ENCODE results near the gene DLX3.

- TF ChIP-seq EZH2phosphoT487 (IDR thresholded peaks at IDR 0.05; ENCODE audit: borderline replicate concordance, low read depth): no peak
- no peak for TF ChIP-seq FOXM1 (IDR thresholded peaks at IDR 0.05; ENCODE audit: low read depth)
- no peak for TF ChIP-seq CTCF (IDR thresholded peaks at IDR 0.05)
- TF ChIP-seq, protein P1, sequence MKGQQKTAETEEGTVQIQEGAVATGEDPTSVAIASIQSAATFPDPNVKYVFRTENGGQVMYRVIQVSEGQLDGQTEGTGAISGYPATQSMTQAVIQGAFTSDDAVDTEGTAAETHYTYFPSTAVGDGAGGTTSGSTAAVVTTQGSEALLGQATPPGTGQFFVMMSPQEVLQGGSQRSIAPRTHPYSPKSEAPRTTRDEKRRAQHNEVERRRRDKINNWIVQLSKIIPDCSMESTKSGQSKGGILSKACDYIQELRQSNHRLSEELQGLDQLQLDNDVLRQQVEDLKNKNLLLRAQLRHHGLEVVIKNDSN (IDR thresholded peaks at IDR 0.05; ENCODE audit: borderline replicate concordance, low read depth): no peak
- no peak for TF ChIP-seq POLR2AphosphoS5 (IDR thresholded peaks at IDR 0.05; ENCODE audit: low read depth, low read length)
- no peak for TF ChIP-seq RFX5 (IDR thresholded peaks at IDR 0.05; ENCODE audit: low read length)
- TF ChIP-seq, protein P2, sequence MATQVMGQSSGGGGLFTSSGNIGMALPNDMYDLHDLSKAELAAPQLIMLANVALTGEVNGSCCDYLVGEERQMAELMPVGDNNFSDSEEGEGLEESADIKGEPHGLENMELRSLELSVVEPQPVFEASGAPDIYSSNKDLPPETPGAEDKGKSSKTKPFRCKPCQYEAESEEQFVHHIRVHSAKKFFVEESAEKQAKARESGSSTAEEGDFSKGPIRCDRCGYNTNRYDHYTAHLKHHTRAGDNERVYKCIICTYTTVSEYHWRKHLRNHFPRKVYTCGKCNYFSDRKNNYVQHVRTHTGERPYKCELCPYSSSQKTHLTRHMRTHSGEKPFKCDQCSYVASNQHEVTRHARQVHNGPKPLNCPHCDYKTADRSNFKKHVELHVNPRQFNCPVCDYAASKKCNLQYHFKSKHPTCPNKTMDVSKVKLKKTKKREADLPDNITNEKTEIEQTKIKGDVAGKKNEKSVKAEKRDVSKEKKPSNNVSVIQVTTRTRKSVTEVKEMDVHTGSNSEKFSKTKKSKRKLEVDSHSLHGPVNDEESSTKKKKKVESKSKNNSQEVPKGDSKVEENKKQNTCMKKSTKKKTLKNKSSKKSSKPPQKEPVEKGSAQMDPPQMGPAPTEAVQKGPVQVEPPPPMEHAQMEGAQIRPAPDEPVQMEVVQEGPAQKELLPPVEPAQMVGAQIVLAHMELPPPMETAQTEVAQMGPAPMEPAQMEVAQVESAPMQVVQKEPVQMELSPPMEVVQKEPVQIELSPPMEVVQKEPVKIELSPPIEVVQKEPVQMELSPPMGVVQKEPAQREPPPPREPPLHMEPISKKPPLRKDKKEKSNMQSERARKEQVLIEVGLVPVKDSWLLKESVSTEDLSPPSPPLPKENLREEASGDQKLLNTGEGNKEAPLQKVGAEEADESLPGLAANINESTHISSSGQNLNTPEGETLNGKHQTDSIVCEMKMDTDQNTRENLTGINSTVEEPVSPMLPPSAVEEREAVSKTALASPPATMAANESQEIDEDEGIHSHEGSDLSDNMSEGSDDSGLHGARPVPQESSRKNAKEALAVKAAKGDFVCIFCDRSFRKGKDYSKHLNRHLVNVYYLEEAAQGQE (IDR thresholded peaks at IDR 0.05; ENCODE audit: low read depth, low read length): no peak
- no peak for TF ChIP-seq SIN3A (IDR thresholded peaks at IDR 0.05; ENCODE audit: borderline replicate concordance, low read depth, low read length)
- TF ChIP-seq, protein P3, sequence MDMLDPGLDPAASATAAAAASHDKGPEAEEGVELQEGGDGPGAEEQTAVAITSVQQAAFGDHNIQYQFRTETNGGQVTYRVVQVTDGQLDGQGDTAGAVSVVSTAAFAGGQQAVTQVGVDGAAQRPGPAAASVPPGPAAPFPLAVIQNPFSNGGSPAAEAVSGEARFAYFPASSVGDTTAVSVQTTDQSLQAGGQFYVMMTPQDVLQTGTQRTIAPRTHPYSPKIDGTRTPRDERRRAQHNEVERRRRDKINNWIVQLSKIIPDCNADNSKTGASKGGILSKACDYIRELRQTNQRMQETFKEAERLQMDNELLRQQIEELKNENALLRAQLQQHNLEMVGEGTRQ (IDR thresholded peaks at IDR 0.05; ENCODE audit: borderline replicate concordance, low read depth, low read length): no peak
- no peak for TF ChIP-seq YY1 (IDR thresholded peaks at IDR 0.05; ENCODE audit: low read depth)
These were observed 10.2 kb downstream of the DLX3 start for GRCh38 chr17:49984776-49985175.
